ENCODE data around the gene NAPB. TPM values are rescaled to one million over a fixed set of nuclear protein-coding genes. Genes with fewer than 3 reads are reported as not detected.

The NAPB gene
- polyA plus RNA-seq, 1 experiment = 6.4 TPM

GRCh38 chr20:23370274-23370673, 51.0 kb downstream of the NAPB start:
- no peak overlapping the region for H3K27ac ChIP-seq (ENCODE audit: low read depth, low read length)
- no peaks in the 10 kb centered on the region for H3K9me3 ChIP-seq (ENCODE audit: control insufficient read depth, insufficient read depth, low read length)
- POLR2A ChIA-PET = interaction anchor here (0.6 kb wide), 1 partner anchor 206 kb away, joined by 3 read pairs; no protein-coding TSS in a partner anchor
- H3K4me3 ChIP-seq (ENCODE audit: low read depth, low read length) = no peak overlapping the region
- CTCF ChIA-PET = no interaction called here
- TF ChIP-seq CTCF (IDR thresholded peaks at IDR 0.05; ENCODE audit: low read depth, low read length) = no peak
- no peaks in the 10 kb centered on the region for H3K27me3 ChIP-seq (ENCODE audit: control insufficient read depth, insufficient read depth, low read length)
- DNase-seq (ENCODE audit: low read depth, low spot score) = no peak

- H3K27me3 ChIP-seq (ENCODE audit: control insufficient read depth, insufficient read depth, low read length) = no peaks in the 10 kb centered on the region
- no peak for TF ChIP-seq CTCF (IDR thresholded peaks at IDR 0.05; ENCODE audit: low read depth, low read length)
- POLR2A ChIA-PET = no interaction called here
- no peaks in the 10 kb centered on the region for H3K9me3 ChIP-seq (ENCODE audit: control insufficient read depth, insufficient read depth, low read length)
- no peak overlapping the region for H3K27ac ChIP-seq (ENCODE audit: low read depth, low read length)
- DNase-seq (ENCODE audit: low read depth, low spot score) = no peak
- no peak overlapping the region for H3K4me3 ChIP-seq (ENCODE audit: low read depth, low read length)
- CTCF ChIA-PET = interaction anchor here (0.6 to 1.5 kb wide), 2 partner anchors 14 to 52 kb away, joined by 5 to 6 read pairs; partner anchors contain the start of gene NAPB
Observed at GRCh38 chr20:23369072-23369823, 52.0 kb downstream of the NAPB start.

GRCh38 chr20:23368316-23369071, 52.8 kb downstream of the NAPB start:
- no peak for TF ChIP-seq CTCF (IDR thresholded peaks at IDR 0.05; ENCODE audit: low read depth, low read length)
- H3K9me3 ChIP-seq (ENCODE audit: control insufficient read depth, insufficient read depth, low read length) = no peaks in the 10 kb centered on the region
- DNase-seq (ENCODE audit: low read depth, low spot score) = no peak
- H3K4me3 ChIP-seq (ENCODE audit: low read depth, low read length) = no peak overlapping the region
- CTCF ChIA-PET = interaction anchor here (0.6 to 1.5 kb wide), 3 partner anchors 15 to 74 kb away, joined by 4 to 6 read pairs (median 5); partner anchors contain the start of gene NAPB
- no peaks in the 10 kb centered on the region for H3K27me3 ChIP-seq (ENCODE audit: control insufficient read depth, insufficient read depth, low read length)
- H3K27ac ChIP-seq (ENCODE audit: low read depth, low read length) = no peak overlapping the region
- POLR2A ChIA-PET = interaction anchor here (1.2 kb wide), 1 partner anchor 35 kb away, joined by 3 read pairs; no protein-coding TSS in a partner anchor

- DNase-seq (ENCODE audit: low read depth, low spot score) = no peak
- ChIA-PET CTCF (interaction anchor here (1.3 to 1.5 kb wide), 2 partner anchors 54 to 74 kb away, joined by 4 to 5 read pairs; partner anchors contain the start of gene NAPB), POLR2A (interaction anchor here (1.2 kb wide), 1 partner anchor 36 kb away, joined by 3 read pairs; no protein-coding TSS in a partner anchor)
- no peak overlapping the region for H3K4me3 ChIP-seq (ENCODE audit: low read depth, low read length)
- H3K9me3 ChIP-seq (ENCODE audit: control insufficient read depth, insufficient read depth, low read length) = no peaks in the 10 kb centered on the region
- TF ChIP-seq CTCF (IDR thresholded peaks at IDR 0.05; ENCODE audit: low read depth, low read length) = no peak
- H3K27ac ChIP-seq (ENCODE audit: low read depth, low read length) = no peak overlapping the region
- H3K27me3 ChIP-seq (ENCODE audit: control insufficient read depth, insufficient read depth, low read length) = no peaks in the 10 kb centered on the region
Observed at GRCh38 chr20:23367770-23368169, 53.5 kb downstream of the NAPB start.
